Choroid plexus epithelial cell (primary cell): Measurements from ENCODE around the gene POMT2.
"Not testable (repeated sequence)": the region's sequence is repeated elsewhere in the genome, so short reads cannot be mapped to it uniquely, and the experiment has no call there.

ENCODE experiments used
- DNase-seq: peaks from one replicate; pipeline ENCODE4 v3.0.0-alpha.2; 2010; ENCODE audit warnings: low read depth
- H3K4me3 ChIP-seq: 2 replicates; pipeline ENCODE4 v1.5.1; 2011; ENCODE audit warnings: low read depth, mild to moderate bottlenecking, control low read depth, low read length, moderate library complexity
- TF ChIP-seq, protein P1 (sequence below): conservative IDR thresholded peaks from 2 replicates; pipeline ENCODE4 v1.5.1; 2011; ENCODE audit warnings: low read depth, mild to moderate bottlenecking, control low read depth, inconsistent platforms, low read length, moderate library complexity

POMT2 gene

GRCh38 chr14:77319422-77319821, 1.3 kb downstream of the POMT2 start:
- TF ChIP-seq, protein P1, sequence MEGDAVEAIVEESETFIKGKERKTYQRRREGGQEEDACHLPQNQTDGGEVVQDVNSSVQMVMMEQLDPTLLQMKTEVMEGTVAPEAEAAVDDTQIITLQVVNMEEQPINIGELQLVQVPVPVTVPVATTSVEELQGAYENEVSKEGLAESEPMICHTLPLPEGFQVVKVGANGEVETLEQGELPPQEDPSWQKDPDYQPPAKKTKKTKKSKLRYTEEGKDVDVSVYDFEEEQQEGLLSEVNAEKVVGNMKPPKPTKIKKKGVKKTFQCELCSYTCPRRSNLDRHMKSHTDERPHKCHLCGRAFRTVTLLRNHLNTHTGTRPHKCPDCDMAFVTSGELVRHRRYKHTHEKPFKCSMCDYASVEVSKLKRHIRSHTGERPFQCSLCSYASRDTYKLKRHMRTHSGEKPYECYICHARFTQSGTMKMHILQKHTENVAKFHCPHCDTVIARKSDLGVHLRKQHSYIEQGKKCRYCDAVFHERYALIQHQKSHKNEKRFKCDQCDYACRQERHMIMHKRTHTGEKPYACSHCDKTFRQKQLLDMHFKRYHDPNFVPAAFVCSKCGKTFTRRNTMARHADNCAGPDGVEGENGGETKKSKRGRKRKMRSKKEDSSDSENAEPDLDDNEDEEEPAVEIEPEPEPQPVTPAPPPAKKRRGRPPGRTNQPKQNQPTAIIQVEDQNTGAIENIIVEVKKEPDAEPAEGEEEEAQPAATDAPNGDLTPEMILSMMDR: no peak
- DNase-seq: no peak

GRCh38 chr14:77318756-77319155, 1.9 kb downstream of the POMT2 start:
- not testable (repeated sequence) for H3K4me3 ChIP-seq

More at GRCh38 chr14:77319422-77319821, 1.3 kb downstream of the POMT2 start:
- H3K4me3 ChIP-seq: no peak overlapping the region

GRCh38 chr14:77318006-77318553, 2.6 kb downstream of the POMT2 start:
- no peak for DNase-seq
- TF ChIP-seq, protein P1: no peak
- H3K4me3 ChIP-seq: no peak overlapping the region

More at GRCh38 chr14:77318756-77319155, 1.9 kb downstream of the POMT2 start:
- DNase-seq: not testable (repeated sequence)

DNA sequence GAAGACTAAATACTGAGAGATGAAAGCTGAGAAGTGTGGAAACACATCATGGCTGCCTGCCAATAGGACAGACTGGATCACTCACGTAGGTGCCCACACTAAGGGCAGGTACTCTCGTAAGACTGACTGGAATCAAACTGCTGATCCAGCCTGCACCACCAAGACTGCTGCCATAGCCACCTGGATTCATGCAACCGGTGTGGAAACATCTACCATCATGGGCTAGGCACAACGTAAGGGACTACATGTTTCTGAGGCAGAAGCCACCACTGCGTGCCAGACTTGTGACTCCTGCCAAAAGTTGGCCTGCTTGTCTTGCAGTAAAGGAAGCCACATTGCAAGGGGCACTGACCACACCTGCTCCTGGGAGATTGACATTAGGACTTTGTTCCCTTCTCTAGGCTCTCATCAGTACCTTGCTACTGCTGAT, 3.8 kb downstream of the POMT2 start:
- TF ChIP-seq, protein P1: no peak
- DNase-seq: no peak
- H3K4me3 ChIP-seq: no peak overlapping the region

GRCh38 chr14:77316195-77316505, 4.5 kb downstream of the POMT2 start:
- TF ChIP-seq, protein P1: no peak
- no peak overlapping the region for H3K4me3 ChIP-seq
- DNase-seq: no peak

GRCh38 chr14:77314539-77315457, 5.9 kb downstream of the POMT2 start:
- no peak for DNase-seq
- TF ChIP-seq, protein P1: no peak
- H3K4me3 ChIP-seq: no peak overlapping the region

GRCh38 chr14:77314043-77314442, 6.6 kb downstream of the POMT2 start:
- H3K4me3 ChIP-seq: no peak overlapping the region
- peak; percentile 89 for DNase-seq
- TF ChIP-seq, protein P1: peak; percentile 2
